ENCODE measurements around the gene B3GNT9. TPM values are rescaled to one million over a fixed set of nuclear protein-coding genes. Genes with fewer than 3 reads are reported as not detected.

The B3GNT9 gene
- total and polyA plus RNA-seq, 2 of the 8 experiments (the other 6 are each of a cell fraction or from before 2014, with no cell fraction given) = 3.5 to 9.0 TPM

DNA sequence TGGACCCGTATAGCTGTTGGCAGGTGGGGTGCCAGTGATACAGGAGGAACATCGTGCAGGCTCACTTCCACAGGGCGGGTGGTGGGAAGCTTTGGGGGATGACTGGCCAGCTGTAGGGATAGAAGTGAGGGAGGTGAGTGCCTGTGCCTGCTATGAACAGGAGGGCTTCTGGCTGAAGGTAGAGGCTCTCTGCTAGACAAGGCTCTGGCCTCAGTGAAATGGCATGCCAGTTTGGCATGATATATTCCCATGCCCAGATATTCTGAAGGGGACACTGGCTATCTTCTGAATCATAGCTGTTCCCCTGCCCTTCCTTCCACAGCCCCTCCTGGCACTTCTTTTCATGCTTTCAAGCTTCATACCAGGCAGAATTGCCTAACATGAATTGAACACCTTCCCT is 21.9 kb downstream of the B3GNT9 start:
- FAIRE-seq = no peak

More for the DNA sequence above, 21.9 kb downstream of the B3GNT9 start:
- ChIA-PET CTCF (ENCODE audit: partially characterized antibody) (interaction anchor here (0.5 to 4.7 kb wide), 16 partner anchors 11 to 1148 kb away, joined by 3 to 26 read pairs (median 4); partner anchors contain the start of genes B3GNT9 and CES3), POLR2A (ENCODE audit: partially characterized antibody) (no interaction called here)
- H2BK12ac ChIP-seq (ENCODE audit: low read depth, low read length) = no peak overlapping the region
- peaks cover 4 to 13% (median 8%) of the 10 kb centered on the region in 4 experiments; a peak in 5 of 8 replicates for H3K36me3 ChIP-seq (ENCODE audit: control insufficient read depth in 2 of 4, insufficient read depth in 4 of 4, low read length in 3 of 4)
- no peak overlapping the region for H2AFZ ChIP-seq (ENCODE audit: low read length)
- H3K4ac ChIP-seq (replicated peaks; ENCODE audit: insufficient read length, low read depth, low read length) = no peak overlapping the region
- H3K14ac ChIP-seq (ENCODE audit: insufficient read length) = no peak overlapping the region
- no peak overlapping the region for H3K18ac ChIP-seq (ENCODE audit: extremely low read depth, low read length)
- TF ChIP-seq TAF7 (optimal IDR thresholded peaks at IDR 0.05; ENCODE audit: borderline replicate concordance, low read depth, low read length) (no peak), SAP30 (IDR thresholded peaks at IDR 0.05; ENCODE audit: insufficient read depth, insufficient replicate concordance, low read length) (no peak)
- H2BK5ac ChIP-seq (ENCODE audit: low read depth, low read length) = no peak overlapping the region
- no peak overlapping the region for H2BK120ac ChIP-seq (replicated peaks; ENCODE audit: low read depth, low read length)
- H4K8ac ChIP-seq (ENCODE audit: extremely low read depth, insufficient read depth, low read length) = no peak overlapping the region
- no peak overlapping the region for H3K27ac ChIP-seq (ENCODE audit: low read depth, low read length)
- 75% methylated on average over 3 of the region's 3 CpGs; no CpG with 5 or more reads in 1 of the 2 experiments for WGBS, 2 experiments (ENCODE audit: extremely low coverage in 1 of 2, insufficient coverage in 1 of 2, insufficient read length in 1 of 2, insufficient replicate concordance in 2 of 2, low coverage in 1 of 2, low lambda C conversion rate in 2 of 2, missing lambda C conversion rate in 1 of 2)
- H3K23ac ChIP-seq (ENCODE audit: insufficient read length) = no peak overlapping the region
- no peak overlapping the region for H3K9ac ChIP-seq (replicated peaks in 1 of 4; ENCODE audit: extremely low read depth in 1 of 4, low read depth in 3 of 4, low read length in 3 of 4)
- no peak overlapping the region for H3K56ac ChIP-seq (replicated peaks; ENCODE audit: insufficient read length, low read depth, low read length)
- no peaks in the 10 kb centered on the region for H3K23me2 ChIP-seq (ENCODE audit: low read depth, low read length)
- H3K79me1 ChIP-seq (ENCODE audit: low read depth, low read length) = no peaks in the 10 kb centered on the region
- H2BK15ac ChIP-seq (ENCODE audit: low read length) = no peak overlapping the region
- H4K91ac ChIP-seq (replicated peaks; ENCODE audit: insufficient read length, low read length) = no peak overlapping the region
- H2BK20ac ChIP-seq (ENCODE audit: low read length) = no peak overlapping the region
- H3K4me1 ChIP-seq (replicated peaks in 1 of 4; ENCODE audit: control insufficient read depth in 3 of 4, insufficient read depth in 4 of 4, low read length in 3 of 4) = no peaks in the 10 kb centered on the region
- no peak overlapping the region for H4K5ac ChIP-seq (ENCODE audit: insufficient read length, low read depth, low read length)
- H3K79me2 ChIP-seq (ENCODE audit: control insufficient read depth in 1 of 2, insufficient read depth in 2 of 2, low read length in 2 of 2) = peaks cover 0 to 2% of the 10 kb centered on the region in 2 experiments; a peak in 1 of 4 replicates
- no peak overlapping the region for H3K4me3 ChIP-seq (ENCODE audit: extremely low read depth in 1 of 4, insufficient read depth in 2 of 4, low read depth in 3 of 4, low read length in 4 of 4)
- no peak overlapping the region for H3K4me2 ChIP-seq (ENCODE audit: insufficient read depth in 1 of 2, low read depth in 2 of 2, low read length in 2 of 2)
- DNase-seq (ENCODE audit: low read depth in 1 of 2, low spot score in 2 of 2) = no peak
- no peaks in the 10 kb centered on the region for H3K9me3 ChIP-seq (ENCODE audit: insufficient read depth in 2 of 2, low read depth in 1 of 2, low read length in 1 of 2)
- no peaks in the 10 kb centered on the region for H3K27me3 ChIP-seq (replicated peaks in 1 of 4; ENCODE audit: control insufficient read depth in 3 of 4, extremely low read depth in 1 of 4, insufficient read depth in 3 of 4, low read length in 3 of 4)
- peaks cover 0 to 2% of the 10 kb centered on the region in 2 experiments for H4K20me1 ChIP-seq (replicated peaks in 1 of 2; ENCODE audit: control insufficient read depth in 1 of 2, insufficient read depth in 2 of 2, low read length in 2 of 2)
- no peak overlapping the region for H2AK5ac ChIP-seq (ENCODE audit: low read depth, low read length)
